Measurements from ENCODE around the gene GRIP1. TPM values are rescaled to one million over a fixed set of nuclear protein-coding genes. Genes with fewer than 3 reads are reported as not detected.

The GRIP1 gene, protein sequence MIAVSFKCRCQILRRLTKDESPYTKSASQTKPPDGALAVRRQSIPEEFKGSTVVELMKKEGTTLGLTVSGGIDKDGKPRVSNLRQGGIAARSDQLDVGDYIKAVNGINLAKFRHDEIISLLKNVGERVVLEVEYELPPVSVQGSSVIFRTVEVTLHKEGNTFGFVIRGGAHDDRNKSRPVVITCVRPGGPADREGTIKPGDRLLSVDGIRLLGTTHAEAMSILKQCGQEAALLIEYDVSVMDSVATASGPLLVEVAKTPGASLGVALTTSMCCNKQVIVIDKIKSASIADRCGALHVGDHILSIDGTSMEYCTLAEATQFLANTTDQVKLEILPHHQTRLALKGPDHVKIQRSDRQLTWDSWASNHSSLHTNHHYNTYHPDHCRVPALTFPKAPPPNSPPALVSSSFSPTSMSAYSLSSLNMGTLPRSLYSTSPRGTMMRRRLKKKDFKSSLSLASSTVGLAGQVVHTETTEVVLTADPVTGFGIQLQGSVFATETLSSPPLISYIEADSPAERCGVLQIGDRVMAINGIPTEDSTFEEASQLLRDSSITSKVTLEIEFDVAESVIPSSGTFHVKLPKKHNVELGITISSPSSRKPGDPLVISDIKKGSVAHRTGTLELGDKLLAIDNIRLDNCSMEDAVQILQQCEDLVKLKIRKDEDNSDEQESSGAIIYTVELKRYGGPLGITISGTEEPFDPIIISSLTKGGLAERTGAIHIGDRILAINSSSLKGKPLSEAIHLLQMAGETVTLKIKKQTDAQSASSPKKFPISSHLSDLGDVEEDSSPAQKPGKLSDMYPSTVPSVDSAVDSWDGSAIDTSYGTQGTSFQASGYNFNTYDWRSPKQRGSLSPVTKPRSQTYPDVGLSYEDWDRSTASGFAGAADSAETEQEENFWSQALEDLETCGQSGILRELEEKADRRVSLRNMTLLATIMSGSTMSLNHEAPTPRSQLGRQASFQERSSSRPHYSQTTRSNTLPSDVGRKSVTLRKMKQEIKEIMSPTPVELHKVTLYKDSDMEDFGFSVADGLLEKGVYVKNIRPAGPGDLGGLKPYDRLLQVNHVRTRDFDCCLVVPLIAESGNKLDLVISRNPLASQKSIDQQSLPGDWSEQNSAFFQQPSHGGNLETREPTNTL
- polyA plus RNA-seq, result 1 to 10 TPM in 1 of 3 donors, under 1 TPM in 1, not detected in 1; 0.31 to 1.7 TPM

- Mint-ChIP-seq H3K4me3 (no peak within 1 kb of the TSS), H3K27ac (no peak within 1 kb of the TSS), H3K27me3 (ENCODE audit: low read depth in 3 of 3) (peaks cover 0 to 5% (median 2%) of the 10 kb centered on the region in 3 donors), H3K4me1 (no peaks in the 10 kb centered on the region), H3K36me3 (no peaks in the 10 kb centered on the region), H3K9me3 (peaks cover 0 to 6% (median 0%) of the 10 kb centered on the region in 6 donors)
- DNase-seq, result no peak
Observed at GRCh38 chr12:66678338-66679275, at the start of gene GRIP1. GRIP1 (minus strand) TSS chr12:66679076; CDS start chr12:66678904, 172 bp downstream.

GRCh38 chr12:66726556-66726955 lies 47.7 kb upstream of the GRIP1 start:
- Mint-ChIP-seq H3K27ac (no peak overlapping the region), H3K27me3 (ENCODE audit: low read depth in 3 of 3) (peaks cover 0 to 4% (median 0%) of the 10 kb centered on the region in 3 donors)

DNA sequence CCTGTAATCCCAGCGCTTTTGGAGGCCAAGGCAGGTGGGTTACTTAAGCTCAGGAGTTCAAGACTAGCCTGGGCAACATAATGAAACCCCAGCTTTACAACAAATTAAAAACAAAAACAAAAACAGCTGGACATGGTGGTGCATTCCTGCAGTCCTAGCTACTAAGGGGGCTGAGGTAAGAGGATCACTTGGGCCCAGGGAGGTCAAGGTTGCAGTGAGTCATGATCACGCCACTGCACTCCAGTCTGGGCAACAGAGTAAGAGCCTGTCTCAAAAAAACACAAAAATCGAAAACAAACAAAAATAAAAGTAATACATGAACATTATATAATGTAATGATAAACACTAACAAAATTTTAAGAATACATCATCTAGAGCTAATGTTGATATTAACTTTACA lies 46.2 kb upstream of the GRIP1 start:
- no peak for DNase-seq
- Mint-ChIP-seq H3K4me3 (no peak overlapping the region), H3K27ac (no peak overlapping the region), H3K4me1 (no peaks in the 10 kb centered on the region), H3K36me3 (peaks cover 0 to 4% (median 3%) of the 10 kb centered on the region in 3 donors), H3K9me3 (no peaks in the 10 kb centered on the region), H3K27me3 (ENCODE audit: low read depth in 3 of 3) (peaks cover 0 to 4% (median 0%) of the 10 kb centered on the region in 3 donors)

More at GRCh38 chr12:66726556-66726955, 47.7 kb upstream of the GRIP1 start:
- H3K4me1 Mint-ChIP-seq, result peaks cover 7 to 13% of the 10 kb centered on the region in 2 donors
- no peak overlapping the region for H3K4me3 Mint-ChIP-seq
- DNase-seq, result no peak
- H3K9me3 Mint-ChIP-seq, result no peaks in the 10 kb centered on the region
- peaks cover 0 to 3% (median 2%) of the 10 kb centered on the region in 3 donors for H3K36me3 Mint-ChIP-seq

GRCh38 chr12:66724616-66725015 lies 45.7 kb upstream of the GRIP1 start:
- no peak for DNase-seq
- H3K9me3 Mint-ChIP-seq, result no peaks in the 10 kb centered on the region
- no peak overlapping the region for H3K4me3 Mint-ChIP-seq
- peaks cover 0 to 4% (median 3%) of the 10 kb centered on the region in 3 donors for H3K36me3 Mint-ChIP-seq
- no peaks in the 10 kb centered on the region for H3K4me1 Mint-ChIP-seq
- H3K27ac Mint-ChIP-seq, result no peak overlapping the region
- peaks cover 0 to 4% (median 0%) of the 10 kb centered on the region in 3 donors for H3K27me3 Mint-ChIP-seq (ENCODE audit: low read depth in 3 of 3)

- Mint-ChIP-seq H3K27ac (no peak overlapping the region), H3K4me1 (no peaks in the 10 kb centered on the region), H3K9me3 (no peaks in the 10 kb centered on the region), H3K4me3 (no peak overlapping the region), H3K36me3 (peaks cover 0 to 4% (median 3%) of the 10 kb centered on the region in 3 donors), H3K27me3 (ENCODE audit: low read depth in 3 of 3) (peaks cover 0 to 4% (median 0%) of the 10 kb centered on the region in 3 donors)
- DNase-seq, result no peak
Observed at GRCh38 chr12:66724026-66724425, 45.1 kb upstream of the GRIP1 start.

DNA sequence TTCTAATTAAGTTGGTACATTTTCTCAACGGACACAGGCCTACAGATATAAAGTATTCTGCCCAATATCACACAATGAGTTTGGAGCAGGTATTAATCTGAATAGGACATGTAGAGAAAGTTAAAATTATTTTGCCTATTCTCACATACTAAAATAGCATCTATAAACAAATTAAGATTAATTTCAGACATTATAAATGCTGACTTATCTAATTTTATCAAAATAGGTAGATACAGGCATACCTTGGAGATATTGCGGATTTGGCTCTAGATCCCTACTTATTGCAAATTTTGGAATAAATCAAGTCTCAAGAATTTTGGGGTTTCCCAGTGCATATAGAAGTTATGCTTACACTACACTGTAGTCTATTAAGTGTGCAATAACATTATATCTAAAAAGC lies 41.0 kb upstream of the GRIP1 start:
- Mint-ChIP-seq H3K27ac (no peak overlapping the region), H3K4me3 (no peak overlapping the region)
- no peak for DNase-seq

GRCh38 chr12:66717036-66717673 lies 38.3 kb upstream of the GRIP1 start:
- peaks cover 0 to 4% (median 0%) of the 10 kb centered on the region in 3 donors for H3K36me3 Mint-ChIP-seq
- peaks cover 0 to 8% (median 2%) of the 10 kb centered on the region in 3 donors for H3K27me3 Mint-ChIP-seq (ENCODE audit: low read depth in 3 of 3)
- no peak overlapping the region for H3K4me3 Mint-ChIP-seq
- H3K27ac Mint-ChIP-seq, result no peak overlapping the region
- DNase-seq, result peak in 1 of 3 donors; percentile 26
- H3K9me3 Mint-ChIP-seq, result no peaks in the 10 kb centered on the region
- H3K4me1 Mint-ChIP-seq, result peaks cover 21 to 41% of the 10 kb centered on the region in 2 donors

More for the DNA sequence above, 41.0 kb upstream of the GRIP1 start:
- Mint-ChIP-seq H3K9me3 (no peaks in the 10 kb centered on the region), H3K27me3 (ENCODE audit: low read depth in 3 of 3) (peaks cover 0 to 9% (median 1%) of the 10 kb centered on the region in 3 donors), H3K4me1 (peaks cover 4 to 16% of the 10 kb centered on the region in 2 donors), H3K36me3 (peaks cover 0 to 4% (median 0%) of the 10 kb centered on the region in 3 donors)

DNA sequence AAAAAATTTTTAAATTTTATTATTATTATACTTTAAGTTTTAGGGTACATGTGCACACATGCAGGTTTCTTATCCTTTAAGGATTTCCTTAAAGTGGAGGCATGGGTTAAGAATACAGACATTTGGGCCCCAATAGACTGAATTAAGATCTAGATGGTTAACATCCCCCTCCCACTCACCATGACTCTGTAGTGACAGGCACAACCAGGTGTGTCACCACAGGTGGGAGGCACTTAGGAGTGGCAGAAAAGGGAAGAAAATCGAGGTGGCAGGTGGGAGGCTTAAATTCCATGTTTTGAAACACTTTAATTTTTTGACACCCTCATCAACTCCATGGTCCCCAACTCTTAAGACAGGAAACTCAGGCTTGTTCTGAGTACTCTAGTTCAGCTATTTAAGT lies 37.6 kb upstream of the GRIP1 start:
- H3K4me1 Mint-ChIP-seq, result peaks cover 21 to 41% of the 10 kb centered on the region in 2 donors
- peaks cover 0 to 1% (median 0%) of the 10 kb centered on the region in 3 donors for H3K36me3 Mint-ChIP-seq
- H3K4me3 Mint-ChIP-seq, result no peak overlapping the region
- H3K27me3 Mint-ChIP-seq (ENCODE audit: low read depth in 3 of 3), result peaks cover 0 to 8% (median 2%) of the 10 kb centered on the region in 3 donors
- H3K27ac Mint-ChIP-seq, result no peak overlapping the region
- H3K9me3 Mint-ChIP-seq, result no peaks in the 10 kb centered on the region
- DNase-seq, result no peak

DNA sequence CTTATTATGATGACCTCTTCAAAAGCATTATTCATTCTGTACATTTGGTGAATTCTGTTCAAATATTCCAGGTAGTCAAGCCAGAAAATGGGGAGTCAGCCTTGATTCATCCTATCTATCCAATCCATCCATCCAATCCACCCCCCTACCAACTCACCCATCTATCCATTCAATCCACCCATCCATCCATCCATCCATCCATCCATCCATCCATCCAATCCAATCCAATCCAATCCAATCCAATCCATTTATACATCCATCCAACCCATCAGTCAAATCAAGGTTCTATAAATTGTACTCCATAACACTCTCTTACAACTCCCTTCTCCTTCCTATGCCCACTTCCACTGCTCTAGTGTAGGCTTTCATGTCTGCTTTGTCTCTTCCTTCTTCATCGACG lies 35.8 kb upstream of the GRIP1 start:
- H3K27ac Mint-ChIP-seq, result peak overlapping the region in 3 of 6 donors; percentile 0 to 73 (median 51)
- H3K36me3 Mint-ChIP-seq, result no peaks in the 10 kb centered on the region
- peak overlapping the region; percentile 19 to 67 (median 64) for H3K4me3 Mint-ChIP-seq
- H3K4me1 Mint-ChIP-seq, result peaks cover 21 to 41% of the 10 kb centered on the region in 2 donors
- DNase-seq, result no peak
- H3K9me3 Mint-ChIP-seq, result no peaks in the 10 kb centered on the region
- peaks cover 0 to 8% (median 2%) of the 10 kb centered on the region in 3 donors for H3K27me3 Mint-ChIP-seq (ENCODE audit: low read depth in 3 of 3)

- Mint-ChIP-seq H3K9me3 (no peaks in the 10 kb centered on the region), H3K4me1 (peaks cover 27 to 48% of the 10 kb centered on the region in 2 donors), H3K4me3 (peak overlapping the region; percentile 44 to 79 (median 67)), H3K36me3 (no peaks in the 10 kb centered on the region), H3K27ac (peak overlapping the region in 4 of 6 donors; percentile 38 to 87 (median 66)), H3K27me3 (ENCODE audit: low read depth in 3 of 3) (peaks cover 0 to 8% (median 2%) of the 10 kb centered on the region in 3 donors)
- DNase-seq, result peak in 1 of 3 donors; percentile 28
Observed at GRCh38 chr12:66713984-66714383, 35.1 kb upstream of the GRIP1 start.

- Mint-ChIP-seq H3K36me3 (no peaks in the 10 kb centered on the region), H3K27ac (no peak overlapping the region), H3K27me3 (ENCODE audit: low read depth in 3 of 3) (peaks cover 2 to 6% (median 3%) of the 10 kb centered on the region in 3 donors), H3K4me3 (no peak overlapping the region), H3K4me1 (peaks cover 27 to 37% of the 10 kb centered on the region in 2 donors), H3K9me3 (peaks cover 0 to 2% (median 0%) of the 10 kb centered on the region in 6 donors)
- no peak for DNase-seq
Observed at GRCh38 chr12:66709893-66710292, 31.0 kb upstream of the GRIP1 start.

- Mint-ChIP-seq H3K4me3 (no peak overlapping the region), H3K36me3 (no peaks in the 10 kb centered on the region), H3K4me1 (peaks cover 23 to 32% of the 10 kb centered on the region in 2 donors), H3K9me3 (peaks cover 0 to 2% (median 0%) of the 10 kb centered on the region in 6 donors), H3K27me3 (ENCODE audit: low read depth in 3 of 3) (peaks cover 2% of the 10 kb centered on the region in 3 donors), H3K27ac (peak overlapping the region in 2 of 6 donors; percentile 1 to 63)
- DNase-seq, result no peak
Observed at GRCh38 chr12:66709457-66709773, 30.5 kb upstream of the GRIP1 start.

All from immature natural killer cell (primary cell).